NCI-H446 treated with DMSO at 0.1 percent for 48 hours (cell line): ENCODE data around the gene SEPTIN6.

Source experiments
- DNase-seq: peaks from one replicate; lab custom pipeline; 2025; lab: John Stamatoyannopoulos, UW

SEPTIN6 gene

DNA sequence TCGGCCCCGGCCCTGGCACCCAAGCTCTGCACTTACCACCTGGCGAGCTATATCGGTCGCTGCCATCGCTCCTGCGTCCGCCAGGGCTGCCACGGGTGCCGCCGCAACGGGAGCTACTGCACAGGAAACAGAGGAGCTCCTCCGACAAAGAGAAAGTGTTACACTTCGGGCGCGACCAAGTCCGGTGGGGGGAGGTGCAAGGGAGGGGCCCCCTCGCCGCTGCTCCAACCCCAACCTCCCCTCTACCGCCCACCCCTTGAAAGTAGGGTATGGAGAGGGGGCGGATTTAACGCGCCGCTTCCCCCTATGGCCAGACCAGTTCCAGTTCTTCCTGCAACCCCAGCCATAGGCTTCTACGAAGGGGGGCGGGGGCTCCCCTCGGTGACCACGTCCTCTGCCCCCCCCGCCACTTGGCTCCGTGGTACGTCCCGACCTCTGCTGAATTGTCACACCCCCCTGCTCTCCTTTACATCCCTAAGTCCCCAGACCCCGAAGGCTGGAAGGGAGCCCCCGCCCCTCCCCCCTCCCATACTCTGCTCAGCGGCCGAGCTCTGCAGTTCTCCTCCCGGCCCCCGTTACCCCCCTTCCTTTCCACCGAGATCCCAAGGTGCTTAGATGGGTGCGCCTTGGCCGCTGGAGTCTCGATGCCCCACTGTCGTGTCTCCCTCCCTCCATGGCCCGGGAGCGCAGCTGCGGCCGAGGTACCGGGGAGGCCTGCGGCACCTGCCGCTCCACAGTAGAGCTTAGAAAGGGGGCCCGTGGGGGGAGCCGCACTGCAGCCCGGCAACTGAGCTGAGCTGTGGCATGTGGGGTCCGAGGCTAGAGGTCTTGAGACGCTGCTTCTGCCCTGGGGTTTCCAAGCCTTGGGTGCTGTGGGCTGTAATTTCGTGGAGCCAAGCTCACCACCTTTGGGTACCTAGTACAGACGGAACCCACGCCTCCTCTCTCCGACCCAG lies at the start of gene SEPTIN6:
TSS of gene SEPTIN6 (minus strand) at position 129 of the 956 bp plus-strand sequence. CDS start at position 66, 63 bp downstream.
- no peak for DNase-seq

DNA sequence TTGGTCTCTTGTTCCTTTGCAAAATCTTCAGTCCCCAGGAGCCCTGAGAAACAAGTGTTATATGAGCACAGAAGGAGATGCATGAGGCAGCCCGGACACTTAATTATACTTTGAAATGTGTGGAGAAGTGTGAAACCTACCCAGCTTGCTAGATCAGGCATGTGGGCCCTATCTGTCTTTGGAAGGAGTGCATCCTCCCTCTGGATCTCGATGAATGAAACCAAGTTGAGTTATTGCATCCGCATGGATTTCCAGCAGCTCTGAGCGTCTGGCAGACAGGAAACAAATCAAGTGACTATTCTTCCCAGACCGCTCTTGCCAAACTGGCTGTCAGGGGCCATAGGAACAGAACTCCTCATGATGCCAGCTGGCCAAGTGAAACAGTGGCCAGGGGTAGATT lies 45.8 kb upstream of the SEPTIN6 start:
- DNase-seq = no peak

DNA sequence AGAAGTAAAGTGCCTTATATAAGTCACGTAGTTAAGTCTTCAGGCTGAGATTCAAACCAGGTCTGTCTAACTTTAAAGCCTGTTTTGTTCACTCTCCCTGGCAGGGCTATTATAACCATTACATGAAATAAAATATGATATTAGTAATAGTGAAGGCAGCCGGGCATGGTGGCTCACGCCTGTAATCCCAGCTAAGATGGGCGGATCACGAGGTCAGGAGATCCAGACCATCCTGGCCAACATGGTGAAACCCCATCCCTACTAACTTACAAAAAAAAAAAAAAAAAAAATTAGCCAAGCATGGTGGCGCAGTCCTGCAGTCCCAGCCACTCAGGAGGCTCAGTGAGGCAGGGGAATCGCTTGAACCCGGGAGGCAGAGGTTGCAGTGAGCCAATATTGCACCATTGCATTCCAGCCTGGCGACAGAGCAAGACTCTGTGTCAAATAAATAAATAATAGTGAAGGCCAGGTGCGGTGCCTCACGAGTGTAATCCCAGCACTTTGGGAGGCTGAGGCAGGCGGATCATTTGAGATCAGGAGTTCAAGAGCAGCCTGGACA lies 43.3 kb upstream of the SEPTIN6 start:
- DNase-seq = no peak

GRCh38 chrX:119735467-119735866 lies 42.5 kb upstream of the SEPTIN6 start:
- DNase-seq = no peak

- peak; percentile 38 for DNase-seq
These were observed 42.0 kb upstream of the SEPTIN6 start for GRCh38 chrX:119734897-119735339.

- DNase-seq = no peak
These were observed 36.6 kb upstream of the SEPTIN6 start for GRCh38 chrX:119729408-119730201.

- DNase-seq = no peak
These were observed 35.5 kb upstream of the SEPTIN6 start for GRCh38 chrX:119728487-119728886.

DNA sequence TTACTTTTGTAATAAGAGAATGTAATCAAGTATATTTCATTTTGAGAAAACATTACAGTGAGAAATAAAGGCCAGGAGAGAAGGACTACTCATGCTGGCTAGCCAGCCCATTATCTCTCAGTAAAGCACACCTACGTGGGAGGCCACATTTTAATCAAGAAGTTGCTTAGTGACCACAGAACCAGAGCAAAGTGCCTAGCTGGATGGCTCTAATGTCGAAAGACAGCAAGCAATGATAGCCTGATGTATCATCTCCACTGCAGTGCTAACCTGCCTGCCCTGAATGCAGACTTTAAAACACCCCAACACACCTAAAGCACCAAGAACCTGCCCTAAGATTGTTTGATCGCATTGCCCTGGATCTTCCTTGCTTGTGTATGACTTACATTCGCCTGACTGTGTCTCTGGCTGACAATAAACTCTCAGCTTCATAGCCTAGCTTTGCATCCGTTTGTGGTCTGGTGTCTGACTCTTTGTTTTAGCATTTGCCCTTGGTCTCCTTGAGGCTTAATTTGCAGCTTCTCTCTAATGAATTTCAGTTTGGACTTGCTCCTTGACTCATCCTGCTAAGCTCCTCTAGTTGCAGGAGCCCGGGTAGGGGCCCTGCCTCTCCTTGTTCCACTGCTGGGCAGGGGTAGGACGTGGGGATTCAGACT lies 34.1 kb upstream of the SEPTIN6 start:
- no peak for DNase-seq

DNA sequence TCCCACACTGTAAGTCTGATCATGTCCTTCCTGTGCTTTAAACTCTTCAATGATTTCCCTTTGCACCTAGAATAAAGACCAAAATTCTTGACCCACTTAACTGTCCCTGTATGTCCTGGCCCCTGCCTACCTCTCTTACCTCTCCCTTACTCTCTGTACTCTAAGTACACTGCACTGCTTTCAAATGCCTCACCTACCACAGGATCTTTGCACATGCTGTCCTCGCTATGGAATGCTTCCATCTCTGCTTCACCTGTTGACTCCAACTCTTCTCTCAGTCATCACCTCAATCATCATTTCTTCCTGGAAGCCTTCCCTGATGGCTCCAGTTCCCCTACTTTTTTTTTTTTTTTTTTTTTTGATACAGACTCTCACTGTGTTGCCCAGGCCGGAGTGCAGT lies 29.0 kb upstream of the SEPTIN6 start:
- DNase-seq = no peak

DNA sequence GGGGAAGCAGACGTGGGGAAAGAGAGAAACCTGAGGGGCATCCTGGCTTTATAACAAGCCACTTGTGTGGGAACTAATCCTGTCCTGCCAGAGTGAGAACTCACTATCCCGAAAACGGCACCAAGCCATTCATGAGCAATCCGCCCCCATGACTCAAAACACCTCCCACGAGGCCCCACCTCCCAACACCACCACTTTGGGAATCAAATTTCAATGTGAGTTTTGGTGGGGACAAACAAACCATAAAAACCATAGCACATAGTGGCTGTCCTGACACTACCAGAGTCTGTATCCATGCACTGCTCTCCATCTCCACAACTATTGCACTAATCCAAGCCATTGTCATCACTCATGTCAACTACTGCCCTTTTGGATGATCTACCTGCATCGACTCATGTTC lies 28.5 kb upstream of the SEPTIN6 start:
- DNase-seq = no peak

DNA sequence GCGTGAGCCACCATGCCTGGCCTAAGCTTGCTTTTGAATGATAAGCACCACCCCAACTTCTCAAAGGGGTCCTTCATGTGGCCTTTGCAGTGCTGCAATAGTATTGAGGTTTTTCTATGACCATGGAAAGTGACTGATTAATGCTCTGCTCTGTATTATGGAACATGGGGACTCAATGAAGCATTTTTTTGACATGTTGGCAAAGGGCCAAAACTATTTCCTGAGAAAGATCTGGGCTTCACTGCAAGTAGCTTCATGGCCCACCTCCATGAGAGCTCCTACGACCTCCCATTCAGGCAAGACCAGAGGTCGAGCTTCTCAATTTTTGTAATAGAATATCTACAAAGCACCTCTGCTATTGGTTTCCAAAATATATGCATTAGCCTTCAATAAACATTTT lies 16.7 kb upstream of the SEPTIN6 start:
- no peak for DNase-seq

DNA sequence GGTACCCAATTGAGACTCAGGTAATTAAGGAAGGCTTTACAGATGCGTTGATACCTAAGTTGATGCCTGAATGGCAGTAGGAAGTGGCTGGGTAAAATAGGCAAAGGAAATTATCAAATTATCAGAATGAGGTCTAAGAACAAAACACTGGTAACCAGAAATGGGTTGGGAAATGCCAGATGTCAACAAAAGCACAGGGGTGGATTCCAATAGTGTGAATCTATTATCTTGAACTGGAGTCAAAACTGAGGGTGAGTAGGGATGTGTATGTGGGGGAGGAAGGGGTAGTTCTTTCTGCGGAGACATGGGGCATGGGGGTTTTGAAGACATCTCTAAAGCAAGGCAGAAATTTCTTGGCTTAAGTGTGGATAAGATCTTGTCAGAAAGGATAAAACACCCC lies 16.0 kb upstream of the SEPTIN6 start:
- DNase-seq = no peak

- DNase-seq = no peak
These were observed 13.6 kb upstream of the SEPTIN6 start for GRCh38 chrX:119706616-119707015.

DNA sequence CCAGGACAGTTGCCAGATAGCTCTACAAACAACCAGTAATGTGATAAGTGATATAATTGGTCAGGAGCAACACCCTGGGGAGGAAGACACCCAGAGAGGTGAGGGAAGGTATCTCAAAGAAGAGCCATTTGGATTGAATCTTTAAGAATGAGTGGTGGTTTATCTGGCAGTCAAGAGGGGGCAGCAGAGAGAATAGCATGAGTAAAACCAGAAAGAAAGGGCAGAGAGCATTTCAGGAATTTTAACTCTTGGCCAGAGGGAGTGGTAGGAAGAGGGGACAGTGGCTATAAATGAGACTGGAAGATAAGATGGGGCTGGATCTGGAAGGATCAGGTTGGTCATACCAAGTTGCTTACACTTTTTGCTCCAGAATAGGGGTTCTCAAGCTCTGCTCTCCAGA lies 5.9 kb upstream of the SEPTIN6 start:
- DNase-seq = peak; percentile 21

- DNase-seq = no peak
These were observed 3.4 kb upstream of the SEPTIN6 start for GRCh38 chrX:119696251-119696890.

GRCh38 chrX:119695535-119696050 lies 2.6 kb upstream of the SEPTIN6 start:
- no peak for DNase-seq

- DNase-seq = no peak
These were observed 1.9 kb upstream of the SEPTIN6 start for GRCh38 chrX:119694601-119695534.

- DNase-seq = no peak
These were observed 1.1 kb upstream of the SEPTIN6 start for GRCh38 chrX:119693996-119694451.

DNA sequence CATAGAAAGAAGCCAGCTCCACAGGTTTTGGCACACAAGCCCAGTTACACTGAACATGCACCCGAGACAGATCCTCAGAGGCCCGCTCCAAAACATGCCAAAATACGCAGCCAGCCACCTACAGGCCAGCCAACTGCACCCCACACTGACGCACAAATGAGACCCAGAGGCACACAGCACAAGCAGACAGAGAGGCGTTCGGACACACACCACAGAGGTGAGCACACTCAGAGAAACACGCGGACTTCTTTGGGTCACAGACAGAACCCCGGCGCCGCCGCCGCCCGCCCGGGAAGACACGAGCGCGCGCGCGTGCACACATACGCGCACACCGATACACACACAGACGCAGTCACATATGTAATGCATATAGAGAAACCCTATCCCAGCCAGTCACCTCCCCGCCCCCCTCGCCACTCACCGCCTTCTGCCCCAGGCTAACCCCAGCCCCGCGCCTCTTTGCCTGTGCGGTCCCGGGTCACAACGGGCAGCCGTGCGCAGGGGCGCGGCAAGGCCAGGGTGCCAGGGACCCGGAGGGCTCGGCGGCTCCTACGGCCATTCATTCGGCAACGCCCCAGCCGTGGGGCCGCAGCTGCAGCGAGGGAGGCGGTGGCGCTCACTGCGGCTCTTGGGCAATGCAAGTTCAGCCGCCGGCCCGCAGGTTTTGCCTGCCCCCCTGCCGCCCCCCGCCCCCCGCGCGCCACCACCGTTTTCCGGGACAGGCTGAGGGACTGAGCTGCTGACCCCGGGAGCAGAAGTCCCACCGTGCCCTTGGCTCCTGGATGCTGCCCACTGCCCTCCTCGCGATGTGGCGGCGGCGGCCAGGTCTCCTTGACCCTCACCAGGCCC lies 553 bp downstream of the SEPTIN6 start:
- no peak for DNase-seq
